Caco-2 (cell line): ENCODE results near the gene ANKRD12. TPM values are rescaled to one million over a fixed set of nuclear protein-coding genes. Genes with fewer than 3 reads are reported as not detected.
A peak's percentile ranks its signal among the peaks of the same experiment; 100 is the strongest.

Experiments
- BruUV-seq: library from RNA; stranded (reverse); fragments of 400-500 nt; replicated peaks from 2 replicates; lab custom pipeline; 2021; lab: Mats Ljungman, UMichigan
- CTCF ChIA-PET: fragments of 300-600 bp; sonication (Branson Sonifier 250); formaldehyde crosslinking; loops from one replicate; lab custom pipeline; 2022; ENCODE audit warnings: antibody characterized with exemption; lab: Charles Lee
- POLR2A ChIA-PET: fragments of 300-600 bp; sonication (Branson Sonifier 250); formaldehyde crosslinking; loops from one replicate; lab custom pipeline; 2022; ENCODE audit warnings: antibody characterized with exemption; lab: Charles Lee
- DNase-seq, 2 experiments: peaks; one replicate each; pipeline versions ENCODE4 v3.0.0 to v3.0.0-alpha.2; 2020 to 2022
- H3K27me3 ChIP-seq: replicated peaks from 2 replicates; pipeline ENCODE4 v1.6.0; 2011; ENCODE audit warnings: low read length; ENCODE audit not compliant: control insufficient read depth, insufficient read depth
- H3K36me3 ChIP-seq: 2 replicates; pipeline ENCODE4 v1.5.1; 2011; ENCODE audit warnings: low read length; ENCODE audit not compliant: control insufficient read depth, insufficient read depth
- H3K4me1 ChIP-seq: fragments of 250-450 bp; sonication (Bioruptor Pico); 2 replicates; pipeline ENCODE4 v1.5.1; 2020; ENCODE audit warnings: mild to moderate bottlenecking
- H3K4me3 ChIP-seq: 2 replicates; pipeline ENCODE4 v1.5.1; 2011; ENCODE audit warnings: low read depth, mild to moderate bottlenecking, control low read depth, low read length
- H3K9me3 ChIP-seq: fragments of 250-450 bp; sonication (Bioruptor Pico); 2 replicates; pipeline ENCODE4 v1.5.1; 2020; ENCODE audit warnings: mild to moderate bottlenecking, moderate library complexity
- H3K27ac Mint-ChIP-seq: one replicate; pipeline ENCODE4 v1.8.0; 2022; ENCODE audit warnings: mixed read lengths; ENCODE audit not compliant: unreplicated experiment
- H3K27me3 Mint-ChIP-seq: one replicate; pipeline ENCODE4 v1.8.0; 2022; ENCODE audit warnings: mixed read lengths; ENCODE audit not compliant: insufficient read depth, unreplicated experiment
- H3K36me3 Mint-ChIP-seq: one replicate; pipeline ENCODE4 v1.8.0; 2022; ENCODE audit warnings: mild to moderate bottlenecking, mixed read lengths; ENCODE audit not compliant: insufficient read depth, unreplicated experiment
- H3K4me1 Mint-ChIP-seq: one replicate; pipeline ENCODE4 v1.8.0; 2022; ENCODE audit warnings: low read depth, mixed read lengths; ENCODE audit not compliant: unreplicated experiment
- H3K4me3 Mint-ChIP-seq: one replicate; pipeline ENCODE4 v1.8.0; 2022; ENCODE audit warnings: mild to moderate bottlenecking, moderate library complexity, mixed read lengths; ENCODE audit not compliant: unreplicated experiment
- H3K9me3 Mint-ChIP-seq: one replicate; pipeline ENCODE4 v1.8.0; 2022; ENCODE audit warnings: mixed read lengths; ENCODE audit not compliant: unreplicated experiment
- CTCF ChIP-seq, 2 experiments: fragments of 200-600 bp in 1 of 2; IDR thresholded peaks; 1 replicate in 1 of 2; 2 replicates in 1 of 2; pipeline versions ENCODE4 v1.5.1 to v1.8.0; 2011 to 2022; ENCODE audit warnings: antibody characterized with exemption in 1 of 2, control low read depth in 1 of 2, inconsistent platforms in 1 of 2, low read depth in 1 of 2, low read length in 1 of 2, mild to moderate bottlenecking in 1 of 2, moderate library complexity in 1 of 2; ENCODE audit not compliant: insufficient read depth in 1 of 2, severe bottlenecking in 1 of 2, unreplicated experiment in 1 of 2
- intact Hi-C: fragments of 100-400 bp; cut with micrococcal nuclease; formaldehyde crosslinking; loops from one replicate; pipeline ENCODE4 v1.10.0; 2022; ENCODE audit not compliant: unreplicated experiment
- total RNA-seq: library from RNA; stranded (reverse); gene quantifications from 2 replicates; pipeline ENCODE4 v1.2.3, GENCODE V29; 2022

ANKRD12 gene
- total RNA-seq, 1 experiment from 2014 or later = 33.2 TPM

GRCh38 chr18:9101730-9102507 lies 34.7 kb upstream of the ANKRD12 start:
- Mint-ChIP-seq H3K9me3 (no peaks in the 10 kb centered on the region), H3K4me1 (peaks cover 18% of the 10 kb centered on the region), H3K4me3 (peak overlapping the region; percentile 85), H3K36me3 (peaks cover 30% of the 10 kb centered on the region), H3K27me3 (no peaks in the 10 kb centered on the region), H3K27ac (peak overlapping the region; percentile 96)
- Histone ChIP-seq H3K27me3 (no peaks in the 10 kb centered on the region), H3K4me1 (peaks cover 26% of the 10 kb centered on the region), H3K4me3 (peak overlapping the region; percentile 48), H3K36me3 (no peaks in the 10 kb centered on the region), H3K9me3 (no peaks in the 10 kb centered on the region)
- ChIA-PET POLR2A (interaction anchor here (1.0 to 3.2 kb wide), 2 partner anchors 21 to 35 kb away, joined by 4 to 19 read pairs; partner anchors contain the start of gene ANKRD12), CTCF (interaction anchor here (0.7 kb wide), 1 partner anchor 29 kb away, joined by 3 read pairs; no protein-coding TSS in a partner anchor)
- DNase-seq = no peak
- TSS peak; percentile 94 for BruUV-seq
- intact Hi-C loops = loop anchor here (1.0 to 2.0 kb wide), 3 partner anchors 8 to 34 kb away; partner anchors contain the start of gene ANKRD12
- no peak for TF ChIP-seq CTCF (IDR thresholded peaks at IDR 0.05; ENCODE audit: insufficient read depth in 1 of 2, low read depth in 1 of 2, low read length in 1 of 2, severe bottlenecking in 1 of 2, unreplicated experiment in 1 of 2)

- peak; percentile 95 to 99 for DNase-seq
- Mint-ChIP-seq H3K9me3 (no peaks in the 10 kb centered on the region), H3K4me3 (peak within 1 kb of the TSS; percentile 85), H3K4me1 (peaks cover 18% of the 10 kb centered on the region), H3K27me3 (no peaks in the 10 kb centered on the region), H3K27ac (peak within 1 kb of the TSS; percentile 96), H3K36me3 (peaks cover 31% of the 10 kb centered on the region)
- no peak for TF ChIP-seq CTCF (IDR thresholded peaks at IDR 0.05; ENCODE audit: insufficient read depth in 1 of 2, low read depth in 1 of 2, low read length in 1 of 2, severe bottlenecking in 1 of 2, unreplicated experiment in 1 of 2)
- no TSS peak for BruUV-seq
- intact Hi-C loops = loop anchor here (1.0 to 2.0 kb wide), 4 partner anchors 8 to 373 kb away; partner anchors contain the start of genes ANKRD12 and RALBP1
- CTCF ChIA-PET = interaction anchor here (1.7 kb wide), 1 partner anchor 34 kb away, joined by 6 read pairs; the partner anchor contains the start of gene ANKRD12
- Histone ChIP-seq H3K4me1 (peaks cover 29% of the 10 kb centered on the region), H3K9me3 (no peaks in the 10 kb centered on the region), H3K27me3 (no peaks in the 10 kb centered on the region), H3K4me3 (peak within 1 kb of the TSS; percentile 48), H3K36me3 (no peaks in the 10 kb centered on the region)
- POLR2A ChIA-PET = interaction anchor here (1.0 to 3.2 kb wide), 2 partner anchors 20 to 34 kb away, joined by 4 to 19 read pairs; partner anchors contain the start of gene ANKRD12
These were observed 33.8 kb upstream of the ANKRD12 start, which contains the start of gene NDUFV2 for GRCh38 chr18:9102508-9103375. Gene NDUFV2 (plus strand): TSS chr18:9102699. CDS start chr18:9102744, 45 bp downstream.
